HEK293T (cell line): ENCODE measurements around the gene FGF14.

Experiments
- CTCF ChIA-PET: fragments of 350-600 bp; formaldehyde crosslinking; extraction: SDS; loops from one replicate; lab custom pipeline; 2021; ENCODE audit warnings: antibody characterized with exemption, inconsistent platforms; lab: Yijun Ruan, JAX
- POLR2A ChIA-PET: fragments of 350-600 bp; formaldehyde crosslinking; extraction: SDS; loops from one replicate; lab custom pipeline; 2020; ENCODE audit warnings: antibody characterized with exemption, inconsistent platforms; lab: Yijun Ruan, JAX
- DNase-seq: peaks from one replicate; pipeline ENCODE4 v3.0.0; 2012; ENCODE audit warnings: mixed read lengths; ENCODE audit errors: extremely low spot score
- ARNT ChIP-seq: fragments of 450-650 bp; IDR thresholded peaks from 2 replicates; pipeline ENCODE4 v1.6.1; 2017; ENCODE audit warnings: mild to moderate bottlenecking
- BHLHE40 ChIP-seq: fragments of 450-650 bp; IDR thresholded peaks from 2 replicates; pipeline ENCODE4 v1.6.1; 2016; ENCODE audit warnings: mild to moderate bottlenecking, moderate library complexity, borderline replicate concordance
- CTBP1 ChIP-seq: fragments of 450-650 bp; IDR thresholded peaks from 2 replicates; pipeline ENCODE4 v1.6.1; 2016; ENCODE audit warnings: borderline replicate concordance
- ELF4 ChIP-seq: fragments of 450-650 bp; IDR thresholded peaks from 2 replicates; pipeline ENCODE4 v1.6.1; 2017; ENCODE audit warnings: antibody characterized with exemption
- FOXA1 ChIP-seq: fragments of 450-650 bp; IDR thresholded peaks from 2 replicates; pipeline ENCODE4 v1.6.1; 2016; ENCODE audit warnings: mild to moderate bottlenecking
- FOXK2 ChIP-seq: fragments of 450-650 bp; IDR thresholded peaks from 2 replicates; pipeline ENCODE4 v1.6.1; 2016; ENCODE audit warnings: mild to moderate bottlenecking
- FOXM1 ChIP-seq: fragments of 450-650 bp; IDR thresholded peaks from 2 replicates; pipeline ENCODE4 v1.6.1; 2017; ENCODE audit warnings: mild to moderate bottlenecking, borderline replicate concordance
- HDGF ChIP-seq: fragments of 450-650 bp; IDR thresholded peaks from 2 replicates; pipeline ENCODE4 v1.6.1; 2017; ENCODE audit warnings: antibody characterized with exemption, borderline replicate concordance
- L3MBTL2 ChIP-seq: fragments of 450-650 bp; conservative IDR thresholded peaks from 2 replicates; pipeline ENCODE4 v1.6.1; 2016; ENCODE audit warnings: mild to moderate bottlenecking
- LEF1 ChIP-seq: fragments of 450-650 bp; IDR thresholded peaks from 2 replicates; pipeline ENCODE4 v1.6.1; 2017; ENCODE audit warnings: mild to moderate bottlenecking, borderline replicate concordance
- NFRKB ChIP-seq: fragments of 450-650 bp; IDR thresholded peaks from 2 replicates; pipeline ENCODE4 v1.6.1; 2016; ENCODE audit warnings: mild to moderate bottlenecking, moderate library complexity
- SP1 ChIP-seq: fragments of 450-650 bp; IDR thresholded peaks from 2 replicates; pipeline ENCODE4 v1.6.1; 2017
- SUZ12 ChIP-seq: fragments of 450-650 bp; IDR thresholded peaks from 2 replicates; pipeline ENCODE4 v1.6.1; 2016; ENCODE audit warnings: mild to moderate bottlenecking
- TARDBP ChIP-seq: fragments of 450-650 bp; IDR thresholded peaks from 2 replicates; pipeline ENCODE4 v1.6.1; 2016
- ZNF384 ChIP-seq: fragments of 450-650 bp; IDR thresholded peaks from 2 replicates; pipeline ENCODE4 v1.6.1; 2016
- TF ChIP-seq, protein P1 (sequence below): fragments of 450-650 bp; IDR thresholded peaks from 2 replicates; pipeline ENCODE4 v1.6.1; 2016

The FGF14 gene

DNA sequence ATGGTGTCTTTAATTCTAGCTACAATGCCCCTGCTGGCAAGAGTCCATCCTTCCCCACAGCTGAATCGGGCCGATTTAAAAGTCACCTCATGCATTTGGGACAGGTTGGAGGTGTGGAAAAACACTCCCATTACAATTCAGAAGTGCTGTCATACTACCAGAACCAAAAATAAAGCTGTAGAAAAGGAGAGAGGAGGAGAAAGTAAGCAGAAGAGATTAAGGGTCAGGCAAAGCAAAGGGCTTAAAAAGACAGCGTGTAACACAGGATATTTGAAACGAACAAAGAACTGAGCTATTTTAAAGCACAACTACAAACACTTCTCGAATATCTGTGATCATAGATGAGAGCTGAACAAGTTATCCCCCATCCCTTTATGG lies 90.4 kb downstream of the FGF14 start:
- TF ChIP-seq CTBP1 = no peak
- ChIA-PET CTCF (no interaction called here), POLR2A (no interaction called here)
- DNase-seq = no peak

DNA sequence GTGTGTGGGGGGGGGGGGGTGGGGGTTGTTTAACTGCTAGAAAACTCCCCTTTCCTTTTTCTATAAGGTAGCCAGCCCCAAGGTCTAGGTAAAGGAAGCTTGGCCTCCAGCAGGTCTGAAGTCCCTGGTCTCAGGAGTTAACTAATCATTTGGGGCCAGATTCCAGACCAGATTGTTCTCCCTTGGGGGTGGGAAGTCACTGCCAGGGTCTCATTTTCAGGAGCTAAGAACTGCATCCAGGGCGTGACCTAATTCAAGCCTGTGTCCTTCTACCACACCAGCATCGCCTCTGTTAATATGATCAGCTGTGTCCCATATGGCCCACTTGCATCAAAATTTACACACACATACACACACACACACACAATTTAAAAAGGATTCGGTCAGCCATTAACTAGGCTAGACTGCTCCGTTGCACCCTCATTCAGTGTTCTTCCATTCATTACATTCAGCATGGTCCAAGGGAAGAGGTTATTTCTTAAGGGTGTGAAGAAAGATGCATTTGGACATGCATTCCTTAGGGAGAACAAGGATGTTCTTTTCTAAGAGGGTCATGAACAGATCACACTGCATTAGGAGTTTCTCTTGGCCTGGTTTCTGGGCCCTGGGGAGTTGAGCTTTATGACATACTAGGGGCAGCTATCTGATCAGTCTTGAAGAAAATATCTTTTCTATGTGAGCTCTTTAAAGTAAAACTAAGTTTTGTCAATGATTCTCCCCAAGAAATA lies 91.0 kb downstream of the FGF14 start:
- POLR2A ChIA-PET = no interaction called here
- DNase-seq = no peak
- TF ChIP-seq, protein P1, sequence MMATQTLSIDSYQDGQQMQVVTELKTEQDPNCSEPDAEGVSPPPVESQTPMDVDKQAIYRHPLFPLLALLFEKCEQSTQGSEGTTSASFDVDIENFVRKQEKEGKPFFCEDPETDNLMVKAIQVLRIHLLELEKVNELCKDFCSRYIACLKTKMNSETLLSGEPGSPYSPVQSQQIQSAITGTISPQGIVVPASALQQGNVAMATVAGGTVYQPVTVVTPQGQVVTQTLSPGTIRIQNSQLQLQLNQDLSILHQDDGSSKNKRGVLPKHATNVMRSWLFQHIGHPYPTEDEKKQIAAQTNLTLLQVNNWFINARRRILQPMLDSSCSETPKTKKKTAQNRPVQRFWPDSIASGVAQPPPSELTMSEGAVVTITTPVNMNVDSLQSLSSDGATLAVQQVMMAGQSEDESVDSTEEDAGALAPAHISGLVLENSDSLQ = no peak
- TF ChIP-seq FOXA1 (no peak), SP1 (no peak), FOXM1 (no peak), ARNT (no peak), BHLHE40 (no peak), ELF4 (no peak), HDGF (no peak), CTBP1 (no peak), SUZ12 (no peak), NFRKB (no peak), ZNF384 (no peak), L3MBTL2 (no peak), TARDBP (no peak), FOXK2 (no peak), LEF1 (no peak)
- CTCF ChIA-PET = no interaction called here

DNA sequence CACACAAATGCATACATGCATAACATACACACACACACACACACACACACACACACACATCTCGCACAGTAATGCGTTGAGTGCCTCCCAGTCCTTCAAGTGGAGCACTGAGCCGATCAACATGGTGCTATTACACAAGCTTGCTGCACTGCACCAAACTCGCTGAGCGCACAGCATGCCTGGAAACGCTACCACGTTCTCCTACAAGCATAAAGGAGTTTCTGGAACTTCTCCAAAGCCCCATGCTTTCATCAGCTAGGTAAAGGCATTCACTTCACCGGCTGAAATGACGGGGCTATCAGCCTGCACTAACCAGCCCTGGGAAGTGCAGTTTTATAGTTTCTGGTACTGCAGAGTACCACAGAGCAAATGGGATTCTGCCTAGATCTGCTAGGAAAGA lies 92.7 kb downstream of the FGF14 start:
- ChIA-PET CTCF (no interaction called here), POLR2A (no interaction called here)
- TF ChIP-seq TARDBP (no peak), FOXA1 (no peak), ZNF384 (no peak), SP1 (no peak), ELF4 (no peak), LEF1 (no peak), NFRKB (no peak), L3MBTL2 (no peak), BHLHE40 (no peak), HDGF (no peak), SUZ12 (no peak), CTBP1 (no peak), FOXM1 (no peak)
- TF ChIP-seq, protein P1 = no peak
- no peak for DNase-seq

DNA sequence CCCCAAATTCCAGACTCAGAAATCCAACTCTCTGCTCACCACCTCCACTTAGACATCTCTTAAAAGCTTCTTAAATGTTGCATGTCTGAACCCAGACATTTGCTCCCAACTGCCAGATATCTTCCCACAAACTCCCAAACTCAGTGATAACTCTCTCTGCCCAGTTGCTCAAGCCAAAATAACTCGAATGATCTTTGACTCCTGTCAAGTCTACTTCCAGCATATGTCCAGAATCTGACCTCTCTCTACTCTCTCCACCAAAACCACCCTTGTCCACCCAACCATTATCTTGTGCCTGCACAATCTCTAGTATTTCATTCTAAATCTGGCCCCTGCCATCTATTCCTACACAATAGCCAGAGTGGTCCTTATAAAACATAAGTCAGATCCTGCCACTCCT lies 99.3 kb downstream of the FGF14 start:
- ChIA-PET POLR2A (no interaction called here), CTCF (no interaction called here)
- DNase-seq = no peak
- TF ChIP-seq FOXK2 (no peak), FOXM1 (no peak), ZNF384 (no peak)

DNA sequence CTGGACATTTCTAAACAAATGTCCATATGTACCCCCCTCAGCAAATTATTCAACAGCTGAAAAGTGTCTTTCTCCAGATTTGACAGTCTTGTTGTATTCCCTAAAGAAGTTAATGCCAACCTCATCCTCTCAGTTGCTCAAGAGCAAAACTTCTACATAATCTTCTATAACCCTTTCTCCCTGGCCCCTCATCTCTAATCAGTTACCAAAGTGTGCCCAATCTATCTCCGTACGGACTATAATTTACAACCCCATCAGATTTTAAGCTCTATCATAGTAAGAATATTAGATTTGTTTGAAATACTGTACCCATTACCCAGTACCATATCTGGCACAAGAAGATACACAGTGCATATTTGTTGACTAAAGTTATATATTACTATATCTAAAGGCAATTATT lies 101.5 kb downstream of the FGF14 start:
- POLR2A ChIA-PET = no interaction called here
- no peak for DNase-seq

DNA sequence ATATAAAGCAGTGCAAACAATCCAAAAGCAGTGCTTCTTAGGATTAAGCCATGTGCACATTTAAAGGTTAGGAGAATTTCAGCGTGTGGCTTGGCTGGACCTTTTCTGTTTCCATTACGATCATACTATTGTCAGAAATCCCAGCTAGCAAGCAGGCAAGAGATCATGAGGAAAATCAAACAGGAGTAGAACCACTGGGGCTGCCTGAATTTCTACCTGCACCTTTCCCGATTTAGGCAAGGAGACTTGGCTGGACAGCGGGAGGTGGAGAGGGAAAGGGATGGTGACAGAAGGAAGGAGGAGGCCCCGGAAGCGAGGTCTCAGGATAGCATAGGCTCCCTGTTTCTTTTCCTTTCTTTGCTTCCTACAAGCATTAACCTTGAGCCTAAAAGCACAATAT lies 102.5 kb downstream of the FGF14 start:
- CTCF ChIA-PET = no interaction called here
- TF ChIP-seq NFRKB (no peak), SP1 (no peak), FOXA1 (no peak), ELF4 (no peak), CTBP1 (no peak), ZNF384 (no peak), TARDBP (no peak), SUZ12 (no peak), L3MBTL2 (no peak), LEF1 (no peak), FOXM1 (no peak), HDGF (no peak), ARNT (no peak), BHLHE40 (no peak), FOXK2 (no peak)
- TF ChIP-seq, protein P1 = no peak
- DNase-seq = no peak
- POLR2A ChIA-PET = no interaction called here

More for the DNA sequence above, 101.5 kb downstream of the FGF14 start:
- CTCF ChIA-PET = interaction anchor here (0.6 kb wide), 1 partner anchor 134 kb away, joined by 3 read pairs; no protein-coding TSS in a partner anchor
- TF ChIP-seq FOXA1 (no peak), CTBP1 (no peak), SP1 (no peak), ELF4 (no peak), L3MBTL2 (no peak), SUZ12 (no peak), ARNT (no peak), HDGF (no peak), TARDBP (no peak), FOXK2 (no peak), LEF1 (no peak), NFRKB (no peak), ZNF384 (no peak), FOXM1 (no peak), BHLHE40 (no peak)
- TF ChIP-seq, protein P1 = no peak
